Erythroblast (primary cell): ENCODE data around the gene BACH2.

Experiments used
- GATA1 ChIP-seq: IDR thresholded peaks from 2 replicates; pipeline ENCODE4 v1.6.1; 2011; ENCODE audit warnings: low read depth, mild to moderate bottlenecking, control low read depth, low read length, moderate library complexity
- POLR2A ChIP-seq: IDR thresholded peaks from 2 replicates; pipeline ENCODE4 v1.6.1; 2011; ENCODE audit warnings: mild to moderate bottlenecking, low read length

GRCh38 chr6:90264561-90264960 lies 32.1 kb downstream of the BACH2 start:
- TF ChIP-seq POLR2A = no peak
- no peak for TF ChIP-seq GATA1
